Parathyroid adenoma (tissue), 2 donors: ENCODE data around the gene EIF5AL1.

ENCODE experiments used
- H2AFZ ChIP-seq: fragments of 300-600 bp; sonication (generic); one replicate; pipeline ENCODE4 v1.7.0; 2017; ENCODE audit warnings: antibody characterized with exemption, mild to moderate bottlenecking
- H3K27ac ChIP-seq: fragments of 300-600 bp; sonication (generic); one replicate; pipeline ENCODE4 v1.7.0; 2017
- H3K27me3 ChIP-seq: fragments of 300-600 bp; sonication (generic); one replicate; pipeline ENCODE4 v1.7.0; 2017; ENCODE audit warnings: low read length; ENCODE audit not compliant: control insufficient read depth, insufficient read depth
- H3K36me3 ChIP-seq: fragments of 300-600 bp; sonication (generic); one replicate; pipeline ENCODE4 v1.7.0; 2017; ENCODE audit warnings: low read length; ENCODE audit not compliant: control insufficient read depth, insufficient read depth
- H3K4me1 ChIP-seq: fragments of 300-600 bp; sonication (generic); one replicate; pipeline ENCODE4 v1.7.0; 2017; ENCODE audit warnings: control low read depth
- H3K4me2 ChIP-seq: fragments of 300-600 bp; sonication (generic); one replicate; pipeline ENCODE4 v1.7.0; 2017; ENCODE audit warnings: low read length
- H3K4me3 ChIP-seq: fragments of 300-600 bp; sonication (generic); one replicate; pipeline ENCODE4 v1.7.0; 2017; ENCODE audit warnings: low read depth, low read length
- H3K79me2 ChIP-seq: fragments of 300-600 bp; sonication (generic); one replicate; pipeline ENCODE4 v1.7.0; 2017; ENCODE audit warnings: control low read depth
- H3K9ac ChIP-seq: fragments of 300-600 bp; sonication (generic); one replicate; pipeline ENCODE4 v1.7.0; 2017; ENCODE audit warnings: mild to moderate bottlenecking
- H3K9me3 ChIP-seq: fragments of 300-600 bp; sonication (generic); one replicate; pipeline ENCODE4 v1.7.0; 2017; ENCODE audit warnings: low read length; ENCODE audit not compliant: control insufficient read depth
- CTCF ChIP-seq: fragments of 300-600 bp; sonication (generic); IDR thresholded peaks from one replicate; pipeline ENCODE4 v1.7.0; 2017; ENCODE audit warnings: antibody characterized with exemption, mild to moderate bottlenecking
- donor health status: primary hyperparathyroidism.

The EIF5AL1 gene

GRCh38 chr10:79479283-79479909, 32.9 kb upstream of the EIF5AL1 start:
- TF ChIP-seq CTCF, result no peak
- H3K4me1 ChIP-seq, result no peaks in the 10 kb centered on the region
- H3K27me3 ChIP-seq, result no peaks in the 10 kb centered on the region
- H3K9ac ChIP-seq, result no peak overlapping the region
- H2AFZ ChIP-seq, result no peak overlapping the region
- no peak overlapping the region for H3K4me3 ChIP-seq
- no peak overlapping the region for H3K27ac ChIP-seq
- H3K36me3 ChIP-seq, result no peaks in the 10 kb centered on the region
- H3K9me3 ChIP-seq, result no peaks in the 10 kb centered on the region
- no peaks in the 10 kb centered on the region for H3K79me2 ChIP-seq
- no peak overlapping the region for H3K4me2 ChIP-seq

GRCh38 chr10:79482304-79482703, 30.0 kb upstream of the EIF5AL1 start:
- Histone ChIP-seq H3K4me3 (no peak overlapping the region), H3K4me2 (no peak overlapping the region), H3K4me1 (no peaks in the 10 kb centered on the region), H3K27me3 (no peaks in the 10 kb centered on the region), H3K27ac (no peak overlapping the region), H3K9me3 (no peaks in the 10 kb centered on the region), H3K9ac (no peak overlapping the region), H3K36me3 (no peaks in the 10 kb centered on the region), H2AFZ (no peak overlapping the region), H3K79me2 (no peaks in the 10 kb centered on the region)
- TF ChIP-seq CTCF, result no peak

GRCh38 chr10:79482741-79483140, 29.6 kb upstream of the EIF5AL1 start:
- Histone ChIP-seq H3K36me3 (no peaks in the 10 kb centered on the region), H2AFZ (no peak overlapping the region), H3K79me2 (no peaks in the 10 kb centered on the region), H3K4me3 (no peak overlapping the region), H3K4me2 (no peak overlapping the region), H3K27ac (no peak overlapping the region), H3K9ac (no peak overlapping the region), H3K27me3 (no peaks in the 10 kb centered on the region), H3K4me1 (no peaks in the 10 kb centered on the region), H3K9me3 (no peaks in the 10 kb centered on the region)
- no peak for TF ChIP-seq CTCF

GRCh38 chr10:79483299-79483698, 29.0 kb upstream of the EIF5AL1 start:
- no peak overlapping the region for H3K4me3 ChIP-seq
- H3K27ac ChIP-seq, result peak overlapping the region; percentile 34
- no peak overlapping the region for H3K9ac ChIP-seq
- no peaks in the 10 kb centered on the region for H3K4me1 ChIP-seq
- H3K9me3 ChIP-seq, result no peaks in the 10 kb centered on the region
- H3K4me2 ChIP-seq, result no peak overlapping the region
- H3K27me3 ChIP-seq, result no peaks in the 10 kb centered on the region
- H2AFZ ChIP-seq, result no peak overlapping the region
- no peaks in the 10 kb centered on the region for H3K36me3 ChIP-seq
- no peak for TF ChIP-seq CTCF
- H3K79me2 ChIP-seq, result no peaks in the 10 kb centered on the region

GRCh38 chr10:79483948-79484347, 28.4 kb upstream of the EIF5AL1 start:
- H3K27ac ChIP-seq, result peak overlapping the region; percentile 34

More at GRCh38 chr10:79483948-79484347, 28.4 kb upstream of the EIF5AL1 start:
- no peaks in the 10 kb centered on the region for H3K79me2 ChIP-seq
- TF ChIP-seq CTCF, result no peak
- no peaks in the 10 kb centered on the region for H3K4me1 ChIP-seq
- H3K9me3 ChIP-seq, result no peaks in the 10 kb centered on the region
- H3K4me3 ChIP-seq, result no peak overlapping the region
- H3K36me3 ChIP-seq, result no peaks in the 10 kb centered on the region
- no peaks in the 10 kb centered on the region for H3K27me3 ChIP-seq
- H3K9ac ChIP-seq, result no peak overlapping the region
- no peak overlapping the region for H2AFZ ChIP-seq
- H3K4me2 ChIP-seq, result no peak overlapping the region
